IMR-90 (cell line): ENCODE results near the gene FAF2. TPM values are rescaled to one million over a fixed set of nuclear protein-coding genes. Genes with fewer than 3 reads are reported as not detected.

Source experiments
- ATAC-seq: fragments of 200-7000 bp; cut with Tn5 transposase; 2 replicates; pipeline ENCODE4 v1.9.1; 2020; ENCODE audit warnings: low read depth, mild to moderate bottlenecking, moderate library complexity
- BruUV-seq: library from RNA; stranded (reverse); fragments of 400-500 nt; replicated peaks from 2 replicates; lab custom pipeline; 2021; lab: Mats Ljungman, UMichigan
- CTCF ChIA-PET: fragments of 300-600 bp; formaldehyde crosslinking; extraction: SDS; loops from one replicate; lab custom pipeline; 2021; ENCODE audit warnings: antibody characterized with exemption; lab: Yijun Ruan, JAX
- POLR2A ChIA-PET: fragments of 300-600 bp; sonication (Branson Sonifier 250); formaldehyde crosslinking; loops from one replicate; lab custom pipeline; 2022; ENCODE audit warnings: antibody characterized with exemption; ENCODE audit not compliant: unreplicated experiment; lab: Charles Lee
- DNase-seq: peaks from one replicate; pipeline ENCODE4 v3.0.0; 2013
- H2AFZ ChIP-seq: replicated peaks from 2 replicates; pipeline ENCODE3; 2013; ENCODE audit warnings: low read length, mild to moderate bottlenecking; ENCODE audit not compliant: poor library complexity
- H2AK5ac ChIP-seq: 2 replicates; pipeline ENCODE4 v1.6.1; 2013; ENCODE audit warnings: low read depth, low read length, inconsistent platforms
- H2AK9ac ChIP-seq: replicated peaks from 2 replicates; pipeline ENCODE3; 2013; ENCODE audit warnings: mild to moderate bottlenecking, low read depth, low read length, moderate library complexity; ENCODE audit not compliant: poor library complexity
- H2BK120ac ChIP-seq: 2 replicates; pipeline ENCODE4 v1.6.1; 2013; ENCODE audit warnings: low read depth, low read length, inconsistent platforms
- H2BK15ac ChIP-seq: 3 replicates; pipeline ENCODE4 v1.6.1; 2013; ENCODE audit warnings: low read depth, low read length, inconsistent platforms
- H2BK20ac ChIP-seq: 2 replicates; pipeline ENCODE4 v1.6.1; 2013; ENCODE audit warnings: low read depth, mild to moderate bottlenecking, inconsistent platforms, low read length, moderate library complexity
- H2BK5ac ChIP-seq: 2 replicates; pipeline ENCODE4 v1.6.1; 2013; ENCODE audit warnings: mild to moderate bottlenecking, low read depth, low read length, inconsistent platforms; ENCODE audit not compliant: poor library complexity, severe bottlenecking
- H3K14ac ChIP-seq: replicated peaks from 2 replicates; pipeline ENCODE4 v1.6.1; 2013; ENCODE audit warnings: low read depth, low read length, inconsistent platforms
- H3K18ac ChIP-seq: 2 replicates; pipeline ENCODE4 v1.6.1; 2013; ENCODE audit warnings: low read depth, low read length, control low read depth
- H3K23ac ChIP-seq: 2 replicates; pipeline ENCODE4 v1.6.1; 2013; ENCODE audit warnings: low read depth, low read length, inconsistent platforms
- H3K27ac ChIP-seq: 2 replicates; pipeline ENCODE4 v1.5.1; 2013; ENCODE audit warnings: mild to moderate bottlenecking, control low read depth, low read length; ENCODE audit not compliant: insufficient read depth
- H3K27me3 ChIP-seq: 2 replicates; pipeline ENCODE4 v1.6.1; 2013; ENCODE audit warnings: low read length; ENCODE audit not compliant: control insufficient read depth, insufficient read depth
- H3K36me3 ChIP-seq: 2 replicates; pipeline ENCODE4 v1.6.1; 2013; ENCODE audit warnings: low read length, mixed read lengths; ENCODE audit not compliant: control insufficient read depth, insufficient read depth
- H3K4ac ChIP-seq: 2 replicates; pipeline ENCODE4 v1.6.1; 2013; ENCODE audit warnings: low read depth, low read length, inconsistent platforms
- H3K4me1 ChIP-seq: 2 replicates; pipeline ENCODE4 v1.6.1; 2013; ENCODE audit warnings: low read length, mixed read lengths; ENCODE audit not compliant: control insufficient read depth, insufficient read depth
- H3K4me2 ChIP-seq: 2 replicates; pipeline ENCODE4 v1.6.1; 2013; ENCODE audit warnings: low read depth, mild to moderate bottlenecking, control low read depth, low read length, moderate library complexity
- H3K4me3 ChIP-seq: 2 replicates; pipeline ENCODE4 v1.5.1; 2013; ENCODE audit warnings: low read depth, mild to moderate bottlenecking, control low read depth, low read length, moderate library complexity; ENCODE audit not compliant: insufficient read depth
- H3K56ac ChIP-seq: 2 replicates; pipeline ENCODE4 v1.6.1; 2013; ENCODE audit warnings: low read length, inconsistent platforms; ENCODE audit not compliant: insufficient read depth; ENCODE audit errors: extremely low read depth
- H3K79me1 ChIP-seq, 2 experiments: 2 replicates each; pipeline ENCODE4 v1.6.1; 2013; ENCODE audit warnings: low read length in 2 of 2, inconsistent platforms in 1 of 2, low read depth in 1 of 2
- H3K9ac ChIP-seq: 2 replicates; pipeline ENCODE4 v1.6.1; 2013; ENCODE audit warnings: low read depth, low read length, control low read depth
- H3K9me1 ChIP-seq: 2 replicates; pipeline ENCODE4 v1.6.1; 2013; ENCODE audit warnings: low read length, inconsistent platforms; ENCODE audit not compliant: insufficient read depth
- H3K9me3 ChIP-seq: 2 replicates; pipeline ENCODE4 v1.6.1; 2013; ENCODE audit warnings: low read length; ENCODE audit not compliant: control insufficient read depth, insufficient read depth
- H4K20me1 ChIP-seq: 2 replicates; pipeline ENCODE4 v1.6.1; 2013; ENCODE audit warnings: low read length, inconsistent platforms; ENCODE audit not compliant: insufficient read depth
- H4K5ac ChIP-seq: 2 replicates; pipeline ENCODE4 v1.6.1; 2013; ENCODE audit warnings: mild to moderate bottlenecking, low read depth, low read length, control low read depth
- H4K8ac ChIP-seq, 2 experiments: 2 replicates each; pipeline ENCODE4 v1.6.1; 2013; ENCODE audit warnings: low read depth in 2 of 2, low read length in 2 of 2, control low read depth in 1 of 2, inconsistent platforms in 1 of 2
- H4K91ac ChIP-seq: 2 replicates; pipeline ENCODE4 v1.6.1; 2013; ENCODE audit warnings: low read depth, low read length, inconsistent platforms; ENCODE audit not compliant: insufficient read depth
- BHLHE40 ChIP-seq: fragments of 150-350 bp; IDR thresholded peaks from 2 replicates; pipeline ENCODE4 v1.6.1; 2016; ENCODE audit warnings: mild to moderate bottlenecking, low read depth, low read length
- MAFK ChIP-seq: IDR thresholded peaks from 2 replicates; pipeline ENCODE4 v1.6.1; 2012; ENCODE audit warnings: low read depth, low read length, improper control_type of control experiment
- MAZ ChIP-seq: IDR thresholded peaks from 2 replicates; pipeline ENCODE4 v1.6.1; 2012; ENCODE audit warnings: low read depth, mild to moderate bottlenecking, low read length, improper control_type of control experiment, moderate library complexity, borderline replicate concordance
- MXI1 ChIP-seq: IDR thresholded peaks from 2 replicates; pipeline ENCODE4 v1.6.1; 2012; ENCODE audit warnings: low read depth, mild to moderate bottlenecking, low read length, moderate library complexity, borderline replicate concordance
- RAD21 ChIP-seq: IDR thresholded peaks from 2 replicates; pipeline ENCODE4 v1.6.1; 2012; ENCODE audit warnings: low read length, improper control_type of control experiment
- RCOR1 ChIP-seq: IDR thresholded peaks from 2 replicates; pipeline ENCODE4 v1.6.1; 2012; ENCODE audit warnings: mild to moderate bottlenecking, low read length, improper control_type of control experiment; ENCODE audit not compliant: insufficient replicate concordance
- RFX5 ChIP-seq: IDR thresholded peaks from 2 replicates; pipeline ENCODE4 v1.8.0; 2012; ENCODE audit warnings: low read depth, mild to moderate bottlenecking, low read length, moderate library complexity
- USF2 ChIP-seq: fragments of 150-350 bp; IDR thresholded peaks from 2 replicates; pipeline ENCODE4 v1.6.1; 2017; ENCODE audit warnings: mild to moderate bottlenecking, antibody characterized with exemption, low read length, low read depth
- WGBS, 2 experiments: methylation state at CpG; one replicate each; pipeline versions ENCODE4 v1.1.5 to v1.1.7; 2013; ENCODE audit warnings: missing lambda C conversion rate in 2 of 2; ENCODE audit not compliant: insufficient read length in 1 of 2; ENCODE audit errors: extremely low coverage in 2 of 2; 5-methylcytosine and 5-hydroxymethylcytosine counted together
- dilution Hi-C: fragments of 300-500 bp; cut with HindIII; formaldehyde crosslinking; loops from one replicate; pipeline ENCODE4 v1.14.3; 2018; ENCODE audit warnings: low sequenced_read_pairs; ENCODE audit not compliant: unreplicated experiment
- in situ Hi-C: fragments of 300-500 bp; cut with MboI; formaldehyde crosslinking; loops from 3 replicates; pipeline ENCODE4 v1.14.3; 2019; ENCODE audit warnings: low sequenced_read_pairs, inconsistent platforms, mixed read lengths
- intact Hi-C: fragments of 100-400 bp; cut with micrococcal nuclease; formaldehyde crosslinking; loops from 2 replicates; pipeline ENCODE4 v1.10.0; 2022
- polyA plus RNA-seq, 3 experiments: library from polyadenylated mRNA; depleted of rRNA; stranded (reverse); fragments of >200 nt; gene quantifications; 2 replicates each; pipeline ENCODE4 v1.2.3, GENCODE V29; 2012; ENCODE audit warnings: low replicate concordance in 1 of 3
- total RNA-seq: library from RNA; depleted of rRNA; stranded (reverse); fragments of >200 nt; gene quantifications from 2 replicates; pipeline ENCODE4 v1.2.3, GENCODE V29; 2012
- TF ChIP-seq, protein P1 (sequence below): fragments of 150-350 bp; IDR thresholded peaks from 2 replicates; pipeline ENCODE4 v1.6.1; 2016; ENCODE audit warnings: low read depth, mild to moderate bottlenecking, low read length, moderate library complexity, borderline replicate concordance

FAF2 gene
- total and polyA plus RNA-seq, 2 of the 4 experiments (the other 2 are of a cell fraction) = 32.9 to 47.0 TPM

DNA sequence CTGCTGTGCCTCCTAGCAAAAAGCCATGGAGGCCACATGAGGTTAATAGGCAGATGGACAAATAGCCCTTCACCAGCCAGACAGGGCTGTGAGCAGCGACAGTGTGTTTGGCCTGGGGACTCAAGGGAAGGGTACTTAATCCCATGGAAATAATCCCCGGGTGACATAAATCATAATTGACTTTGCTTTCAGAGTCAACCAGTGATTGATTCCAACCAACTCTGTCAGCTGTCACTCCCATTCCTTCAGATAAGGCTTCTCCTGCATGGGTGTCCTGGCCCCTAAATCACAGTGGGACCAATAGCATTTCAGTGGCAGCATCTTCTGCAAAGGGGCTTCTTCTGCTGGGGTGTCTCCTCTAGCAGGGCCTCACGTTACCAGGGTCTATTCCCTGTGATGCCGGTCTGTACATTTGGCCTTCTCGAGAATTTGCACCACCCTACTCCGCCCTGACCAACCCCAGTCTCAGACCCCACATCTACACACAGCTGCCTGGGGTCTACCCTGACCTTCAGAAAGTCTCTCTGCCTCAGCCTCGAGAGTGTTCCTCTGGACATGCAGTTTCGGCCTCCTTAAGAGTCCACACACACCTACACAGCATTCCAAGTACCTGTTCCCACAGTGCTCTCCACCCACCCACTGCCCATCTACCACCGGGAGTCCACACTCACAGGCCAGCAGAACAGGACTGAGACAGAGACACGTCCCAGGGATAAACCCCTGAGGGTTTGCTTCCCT lies 35.5 kb upstream of the FAF2 start:
- in situ Hi-C loops = no loop called here
- BruUV-seq = no TSS peak

More for the DNA sequence above, 35.5 kb upstream of the FAF2 start:
- Histone ChIP-seq H3K36me3 (peaks cover 9% of the 10 kb centered on the region), H3K27me3 (no peaks in the 10 kb centered on the region), H3K27ac (no peak overlapping the region), H3K23ac (no peak overlapping the region), H3K79me1 (peaks cover 27 to 59% of the 10 kb centered on the region in 2 experiments), H4K91ac (no peak overlapping the region), H3K18ac (no peak overlapping the region), H3K4ac (no peak overlapping the region; the same call in 1 of the 2 replicates), H2BK5ac (no peak overlapping the region), H3K14ac (no peak overlapping the region), H2AK9ac (peak overlapping the region; percentile 29), H2AK5ac (0 out of 2 replicates have a peak overlapping the region, but pooled peaks have one; percentile 31), H4K5ac (no peak overlapping the region), H2BK20ac (no peak overlapping the region), H2BK15ac (no peak overlapping the region), H3K9ac (no peak overlapping the region), H2BK120ac (no peak overlapping the region), H3K56ac (no peak overlapping the region), H2AFZ (no peak overlapping the region), H3K4me1 (peaks cover 11% of the 10 kb centered on the region), H4K8ac (no peak overlapping the region), H3K4me3 (no peak overlapping the region), H3K4me2 (no peak overlapping the region), H4K20me1 (peaks cover 45% of the 10 kb centered on the region), H3K9me3 (no peaks in the 10 kb centered on the region), H3K9me1 (peaks cover 16% of the 10 kb centered on the region)
- intact Hi-C loops (loop anchor here (10.0 kb wide), 1 partner anchor 232 kb away; the partner anchor contains the start of gene TSPAN17), dilution Hi-C loops (no loop called here)
- ATAC-seq (no peak), DNase-seq (no peak)
- CTCF ChIA-PET = no interaction called here
- WGBS, 2 experiments = 87% methylated on average over 5 of the region's 10 CpGs; no CpG with 5 or more reads in 1 of the 2 experiments
- TF ChIP-seq, protein P1, sequence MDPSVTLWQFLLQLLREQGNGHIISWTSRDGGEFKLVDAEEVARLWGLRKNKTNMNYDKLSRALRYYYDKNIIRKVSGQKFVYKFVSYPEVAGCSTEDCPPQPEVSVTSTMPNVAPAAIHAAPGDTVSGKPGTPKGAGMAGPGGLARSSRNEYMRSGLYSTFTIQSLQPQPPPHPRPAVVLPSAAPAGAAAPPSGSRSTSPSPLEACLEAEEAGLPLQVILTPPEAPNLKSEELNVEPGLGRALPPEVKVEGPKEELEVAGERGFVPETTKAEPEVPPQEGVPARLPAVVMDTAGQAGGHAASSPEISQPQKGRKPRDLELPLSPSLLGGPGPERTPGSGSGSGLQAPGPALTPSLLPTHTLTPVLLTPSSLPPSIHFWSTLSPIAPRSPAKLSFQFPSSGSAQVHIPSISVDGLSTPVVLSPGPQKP = no peak
- TF ChIP-seq BHLHE40 = no peak
- TF ChIP-seq USF2 = no peak
- TF ChIP-seq MXI1 = no peak
- TF ChIP-seq RCOR1 = no peak
- no peak for TF ChIP-seq RFX5
- no peak for TF ChIP-seq RAD21
- TF ChIP-seq MAZ = no peak
- no peak for TF ChIP-seq MAFK
- POLR2A ChIA-PET = no interaction called here
